Measurements from ENCODE around the gene ANP32D. TPM values are rescaled to one million over a fixed set of nuclear protein-coding genes. Genes with fewer than 3 reads are reported as not detected.
"Not testable (repeated sequence)": the region's sequence is repeated elsewhere in the genome, so short reads cannot be mapped to it uniquely, and the experiment has no call there.

Gene ANP32D
- total RNA-seq, 1 experiment from 2014 or later: not detected

GRCh38 chr12:48486261-48486660 lies 13.9 kb downstream of the ANP32D start:
- Mint-ChIP-seq H3K36me3 (ENCODE audit: insufficient read depth, unreplicated experiment) (no peaks in the 10 kb centered on the region), H3K27me3 (ENCODE audit: insufficient read depth, unreplicated experiment) (peaks cover 13% of the 10 kb centered on the region), H3K9me3 (ENCODE audit: unreplicated experiment) (no peaks in the 10 kb centered on the region), H3K27ac (ENCODE audit: unreplicated experiment) (no peak overlapping the region), H3K4me1 (ENCODE audit: low read depth, unreplicated experiment) (no peaks in the 10 kb centered on the region), H3K4me3 (ENCODE audit: unreplicated experiment) (no peak overlapping the region)
- ChIA-PET POLR2A (no interaction called here), CTCF (interaction anchor here (0.5 kb wide), 1 partner anchor 137 kb away, joined by 3 read pairs; no protein-coding TSS in a partner anchor)
- Histone ChIP-seq H3K4me3 (ENCODE audit: low read depth, low read length) (no peak overlapping the region), H3K27me3 (replicated peaks; ENCODE audit: control insufficient read depth, insufficient read depth, low read length) (no peaks in the 10 kb centered on the region), H3K9me3 (no peaks in the 10 kb centered on the region), H3K4me1 (no peaks in the 10 kb centered on the region), H3K36me3 (ENCODE audit: control insufficient read depth, insufficient read depth, low read length) (no peaks in the 10 kb centered on the region)
- no peak for DNase-seq
- TF ChIP-seq, protein P1, sequence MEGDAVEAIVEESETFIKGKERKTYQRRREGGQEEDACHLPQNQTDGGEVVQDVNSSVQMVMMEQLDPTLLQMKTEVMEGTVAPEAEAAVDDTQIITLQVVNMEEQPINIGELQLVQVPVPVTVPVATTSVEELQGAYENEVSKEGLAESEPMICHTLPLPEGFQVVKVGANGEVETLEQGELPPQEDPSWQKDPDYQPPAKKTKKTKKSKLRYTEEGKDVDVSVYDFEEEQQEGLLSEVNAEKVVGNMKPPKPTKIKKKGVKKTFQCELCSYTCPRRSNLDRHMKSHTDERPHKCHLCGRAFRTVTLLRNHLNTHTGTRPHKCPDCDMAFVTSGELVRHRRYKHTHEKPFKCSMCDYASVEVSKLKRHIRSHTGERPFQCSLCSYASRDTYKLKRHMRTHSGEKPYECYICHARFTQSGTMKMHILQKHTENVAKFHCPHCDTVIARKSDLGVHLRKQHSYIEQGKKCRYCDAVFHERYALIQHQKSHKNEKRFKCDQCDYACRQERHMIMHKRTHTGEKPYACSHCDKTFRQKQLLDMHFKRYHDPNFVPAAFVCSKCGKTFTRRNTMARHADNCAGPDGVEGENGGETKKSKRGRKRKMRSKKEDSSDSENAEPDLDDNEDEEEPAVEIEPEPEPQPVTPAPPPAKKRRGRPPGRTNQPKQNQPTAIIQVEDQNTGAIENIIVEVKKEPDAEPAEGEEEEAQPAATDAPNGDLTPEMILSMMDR (IDR thresholded peaks at IDR 0.05; ENCODE audit: insufficient read depth in 1 of 2, low read depth in 1 of 2, low read length in 1 of 2, severe bottlenecking in 1 of 2, unreplicated experiment in 1 of 2): no peak
- no TSS peak for BruUV-seq (replicated peaks)
- intact Hi-C loops (cut with micrococcal nuclease; ENCODE audit: unreplicated experiment): no loop called here

DNA sequence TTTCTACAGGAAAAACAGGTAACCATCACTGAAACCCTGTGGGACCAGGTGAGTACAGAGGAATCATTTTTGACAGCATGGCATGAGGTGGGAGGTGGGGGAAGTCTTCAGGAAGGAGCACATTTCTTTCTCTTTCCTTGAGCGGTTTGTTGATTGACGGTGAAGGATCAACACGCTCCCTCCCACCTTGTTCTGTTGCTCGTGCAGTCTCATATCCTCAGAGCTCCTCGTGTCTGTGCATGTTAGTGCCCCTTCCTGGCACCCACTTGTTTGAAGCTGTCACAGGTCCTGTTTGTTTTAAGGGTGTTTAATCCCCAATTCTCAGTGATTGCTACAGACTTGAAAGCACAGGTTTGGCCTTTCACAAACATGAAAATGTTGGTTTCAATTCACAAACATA lies 14.3 kb downstream of the ANP32D start:
- no TSS peak for BruUV-seq (replicated peaks)
- intact Hi-C loops (cut with micrococcal nuclease; ENCODE audit: unreplicated experiment): no loop called here
- DNase-seq: no peak
- Mint-ChIP-seq H3K4me1 (ENCODE audit: low read depth, unreplicated experiment) (no peaks in the 10 kb centered on the region), H3K4me3 (ENCODE audit: unreplicated experiment) (no peak overlapping the region), H3K9me3 (ENCODE audit: unreplicated experiment) (no peaks in the 10 kb centered on the region), H3K27ac (ENCODE audit: unreplicated experiment) (no peak overlapping the region), H3K27me3 (ENCODE audit: insufficient read depth, unreplicated experiment) (peaks cover 13% of the 10 kb centered on the region), H3K36me3 (ENCODE audit: insufficient read depth, unreplicated experiment) (no peaks in the 10 kb centered on the region)
- ChIA-PET POLR2A (no interaction called here), CTCF (no interaction called here)
- Histone ChIP-seq H3K4me1 (no peaks in the 10 kb centered on the region), H3K9me3 (no peaks in the 10 kb centered on the region), H3K4me3 (ENCODE audit: low read depth, low read length) (no peak overlapping the region), H3K36me3 (ENCODE audit: control insufficient read depth, insufficient read depth, low read length) (no peaks in the 10 kb centered on the region), H3K27me3 (replicated peaks; ENCODE audit: control insufficient read depth, insufficient read depth, low read length) (no peaks in the 10 kb centered on the region)
- TF ChIP-seq, protein P1 (IDR thresholded peaks at IDR 0.05; ENCODE audit: insufficient read depth in 1 of 2, low read depth in 1 of 2, low read length in 1 of 2, severe bottlenecking in 1 of 2, unreplicated experiment in 1 of 2): no peak

DNA sequence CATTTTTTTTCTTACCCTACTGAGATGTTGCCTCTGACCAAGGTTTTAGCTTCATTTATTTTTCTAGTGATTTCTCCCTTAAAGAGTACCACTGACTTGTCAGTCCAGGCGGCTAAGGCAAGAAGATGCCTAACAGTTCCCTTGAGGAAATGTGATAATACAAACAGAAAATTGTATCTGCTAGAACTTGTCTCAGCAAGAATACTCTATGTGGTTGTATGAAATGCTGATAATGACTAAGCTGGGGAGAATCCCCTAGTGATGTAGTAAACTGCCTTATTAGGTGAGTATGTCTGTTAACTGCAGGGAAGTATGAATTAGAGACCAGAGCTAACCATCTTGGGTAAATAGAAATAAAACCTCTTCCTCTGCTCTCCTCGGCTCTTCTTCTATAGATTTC lies 16.7 kb downstream of the ANP32D start:
- CTCF ChIA-PET: interaction anchor here (0.6 kb wide), 1 partner anchor 162 kb away, joined by 3 read pairs; no protein-coding TSS in a partner anchor
- TF ChIP-seq, protein P1 (IDR thresholded peaks at IDR 0.05; ENCODE audit: insufficient read depth in 1 of 2, low read depth in 1 of 2, low read length in 1 of 2, severe bottlenecking in 1 of 2, unreplicated experiment in 1 of 2): no peak
- no peaks in the 10 kb centered on the region for H3K9me3 ChIP-seq
- no TSS peak for BruUV-seq (replicated peaks)
- no peaks in the 10 kb centered on the region for H3K36me3 ChIP-seq (ENCODE audit: control insufficient read depth, insufficient read depth, low read length)
- no peaks in the 10 kb centered on the region for H3K4me1 ChIP-seq
- POLR2A ChIA-PET: no interaction called here
- Mint-ChIP-seq H3K36me3 (ENCODE audit: insufficient read depth, unreplicated experiment) (no peaks in the 10 kb centered on the region), H3K9me3 (ENCODE audit: unreplicated experiment) (no peaks in the 10 kb centered on the region), H3K4me1 (ENCODE audit: low read depth, unreplicated experiment) (no peaks in the 10 kb centered on the region), H3K27me3 (ENCODE audit: insufficient read depth, unreplicated experiment) (peaks cover 12% of the 10 kb centered on the region), H3K27ac (ENCODE audit: unreplicated experiment) (no peak overlapping the region), H3K4me3 (ENCODE audit: unreplicated experiment) (no peak overlapping the region)
- no peak for DNase-seq
- H3K27me3 ChIP-seq (replicated peaks; ENCODE audit: control insufficient read depth, insufficient read depth, low read length): no peaks in the 10 kb centered on the region
- H3K4me3 ChIP-seq (ENCODE audit: low read depth, low read length): no peak overlapping the region
- intact Hi-C loops (cut with micrococcal nuclease; ENCODE audit: unreplicated experiment): no loop called here

DNA sequence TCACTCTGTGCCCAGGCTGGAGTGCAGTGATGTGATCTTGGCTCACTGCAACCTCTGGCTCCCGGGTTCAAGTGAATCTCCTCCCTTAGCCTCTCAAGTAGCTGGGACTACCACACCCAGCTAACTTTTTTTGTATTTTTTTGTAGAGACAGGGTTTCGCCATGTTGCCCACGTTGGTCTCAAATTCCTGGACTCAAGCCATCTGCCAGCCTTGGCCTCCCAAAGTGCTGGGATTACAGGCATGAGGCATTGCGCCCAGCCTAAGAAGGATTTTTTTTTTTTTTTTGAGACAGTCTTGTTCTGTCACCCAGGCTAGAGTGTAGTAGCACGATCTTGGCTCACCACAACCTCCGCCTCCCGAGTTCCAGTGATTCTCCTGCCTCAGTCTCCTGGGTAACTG lies 17.1 kb downstream of the ANP32D start:
- H3K9me3 ChIP-seq; POLR2A ChIA-PET; H3K4me1 Mint-ChIP-seq (ENCODE audit: low read depth, unreplicated experiment); intact Hi-C loops (cut with micrococcal nuclease; ENCODE audit: unreplicated experiment); H3K36me3 ChIP-seq (ENCODE audit: control insufficient read depth, insufficient read depth, low read length); BruUV-seq (replicated peaks); H3K4me1 ChIP-seq; H3K4me3 Mint-ChIP-seq (ENCODE audit: unreplicated experiment); H3K27ac Mint-ChIP-seq (ENCODE audit: unreplicated experiment); H3K9me3 Mint-ChIP-seq (ENCODE audit: unreplicated experiment); H3K4me3 ChIP-seq (ENCODE audit: low read depth, low read length); H3K36me3 Mint-ChIP-seq (ENCODE audit: insufficient read depth, unreplicated experiment); H3K27me3 ChIP-seq (replicated peaks; ENCODE audit: control insufficient read depth, insufficient read depth, low read length); DNase-seq: not testable (repeated sequence)
- CTCF ChIA-PET: interaction anchor here (0.6 kb wide), 1 partner anchor 163 kb away, joined by 3 read pairs; no protein-coding TSS in a partner anchor
- peaks cover 12% of the 10 kb centered on the region for H3K27me3 Mint-ChIP-seq (ENCODE audit: insufficient read depth, unreplicated experiment)

- H3K27me3 Mint-ChIP-seq (ENCODE audit: insufficient read depth, unreplicated experiment); H3K4me1 Mint-ChIP-seq (ENCODE audit: low read depth, unreplicated experiment); H3K4me3 ChIP-seq (ENCODE audit: low read depth, low read length); intact Hi-C loops (cut with micrococcal nuclease; ENCODE audit: unreplicated experiment); DNase-seq; H3K4me3 Mint-ChIP-seq (ENCODE audit: unreplicated experiment); H3K36me3 ChIP-seq (ENCODE audit: control insufficient read depth, insufficient read depth, low read length); H3K4me1 ChIP-seq; CTCF ChIA-PET; H3K36me3 Mint-ChIP-seq (ENCODE audit: insufficient read depth, unreplicated experiment); H3K27me3 ChIP-seq (replicated peaks; ENCODE audit: control insufficient read depth, insufficient read depth, low read length); POLR2A ChIA-PET; H3K27ac Mint-ChIP-seq (ENCODE audit: unreplicated experiment); H3K9me3 Mint-ChIP-seq (ENCODE audit: unreplicated experiment); H3K9me3 ChIP-seq; BruUV-seq (replicated peaks): not testable (repeated sequence)
Measured at GRCh38 chr12:48500281-48500680, 27.9 kb downstream of the ANP32D start.
